RWPE1 (cell line): ENCODE results near the gene RNF10.
"Not testable (repeated sequence)": the region's sequence is repeated elsewhere in the genome, so short reads cannot be mapped to it uniquely, and the experiment has no call there.

ENCODE experiments used
- CTCF ChIA-PET: fragments of 350-600 bp; sonication (Branson Sonifier 250); formaldehyde crosslinking; extraction: SDS; loops from one replicate; lab custom pipeline; 2021; lab: Yijun Ruan, JAX
- POLR2A ChIA-PET: fragments of 400-600 bp; formaldehyde crosslinking; extraction: SDS; loops from one replicate; lab custom pipeline; 2020; ENCODE audit warnings: antibody characterized with exemption; ENCODE audit not compliant: low non-redundant PET; lab: Yijun Ruan, JAX
- DNase-seq: peaks from one replicate; pipeline ENCODE4 v3.0.0; 2012; ENCODE audit warnings: low spot score
- H3K27ac ChIP-seq: fragments of 450-650 bp; 2 replicates; pipeline ENCODE4 v1.5.1; 2017
- CTCF ChIP-seq: fragments of 450-650 bp; conservative IDR thresholded peaks from 2 replicates; pipeline ENCODE4 v1.5.1; 2017; ENCODE audit warnings: low read depth, mild to moderate bottlenecking

The RNF10 gene

DNA sequence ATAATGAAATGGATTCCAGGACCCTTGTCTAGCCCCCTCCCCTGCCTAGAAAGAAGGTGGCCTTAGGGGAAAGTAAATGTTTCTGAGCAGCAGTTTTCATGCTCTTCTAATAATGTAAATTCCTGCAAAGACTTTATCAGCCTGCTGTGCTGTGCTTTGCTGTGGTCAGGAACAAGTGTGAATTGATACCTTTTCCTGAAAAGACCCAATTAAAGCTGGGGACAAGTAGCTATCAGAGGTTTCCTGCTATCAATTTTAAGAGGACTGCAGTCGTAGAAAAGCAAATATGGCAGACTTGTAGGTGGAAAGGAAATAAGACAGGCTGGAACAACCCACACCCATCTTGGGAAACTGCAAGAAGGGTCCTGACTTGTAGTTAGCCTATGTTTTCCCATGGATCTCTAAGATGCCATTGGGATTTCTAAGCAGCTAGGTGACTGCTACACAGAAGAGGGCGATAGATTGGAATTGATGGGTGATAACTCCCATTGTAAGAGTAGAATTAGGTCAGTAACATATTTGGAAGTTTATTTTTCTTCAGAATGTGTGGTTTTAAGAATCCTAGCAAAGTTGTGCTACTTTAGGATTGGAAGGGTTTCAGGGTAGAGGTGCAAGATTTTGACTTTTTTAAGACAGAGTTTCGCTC, 35.2 kb upstream of the RNF10 start:
- H3K27ac ChIP-seq: peak overlapping the region; percentile 69
- CTCF ChIA-PET: interaction anchor here (0.5 to 0.6 kb wide), 2 partner anchors 42 to 51 kb away, joined by 3 read pairs; no protein-coding TSS in a partner anchor
- POLR2A ChIA-PET: interaction anchor here (0.6 kb wide), 1 partner anchor 9 kb away, joined by 4 read pairs; no protein-coding TSS in a partner anchor
- TF ChIP-seq CTCF: no peak
- no peak for DNase-seq

DNA sequence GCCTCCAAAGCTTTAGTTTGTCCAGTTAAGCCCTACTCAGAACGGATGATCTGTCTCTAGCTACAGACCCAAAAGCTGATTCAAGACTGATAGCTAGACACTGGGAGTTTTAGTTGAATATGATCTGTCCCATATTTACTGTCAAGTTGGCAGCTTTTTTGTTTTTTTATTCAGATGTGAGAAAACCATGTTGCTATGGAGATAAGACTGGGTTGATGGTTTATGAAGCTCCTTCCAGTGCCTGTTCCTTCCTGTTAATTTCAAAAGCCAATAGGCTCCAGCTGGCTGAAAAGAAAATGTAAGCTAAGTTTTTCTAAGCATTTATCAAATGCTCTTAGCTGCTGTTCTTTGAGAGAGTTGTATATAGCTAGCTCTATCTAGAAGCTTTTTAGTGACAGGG, 33.6 kb upstream of the RNF10 start:
- POLR2A ChIA-PET: interaction anchor here (0.7 kb wide), 1 partner anchor 11 kb away, joined by 5 read pairs; no protein-coding TSS in a partner anchor
- no peak for TF ChIP-seq CTCF
- DNase-seq: no peak
- peak overlapping the region; percentile 69 for H3K27ac ChIP-seq
- CTCF ChIA-PET: interaction anchor here (0.6 kb wide), 1 partner anchor 664 kb away, joined by 3 read pairs; no protein-coding TSS in a partner anchor

DNA sequence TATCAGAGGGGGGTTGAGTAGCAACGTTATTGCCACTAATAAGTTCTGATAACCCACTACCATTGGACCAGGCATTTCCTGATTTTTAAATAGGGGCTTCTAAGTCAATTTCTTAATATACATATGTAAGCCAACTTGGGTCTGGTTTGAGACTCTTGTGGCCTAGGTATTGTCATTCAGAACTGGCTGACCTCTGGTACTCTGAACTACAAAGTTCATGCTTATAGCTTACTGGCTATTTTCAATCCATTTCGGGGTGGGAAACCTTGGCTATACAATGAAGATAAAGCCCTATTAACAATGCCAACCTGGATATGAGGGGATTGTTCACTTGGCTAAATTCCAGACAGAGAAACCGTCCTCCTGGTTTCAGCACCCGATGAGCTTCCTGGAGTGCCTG, 29.6 kb upstream of the RNF10 start:
- H3K27ac ChIP-seq: no peak overlapping the region
- no peak for DNase-seq
- CTCF ChIA-PET: no interaction called here
- TF ChIP-seq CTCF: no peak
- POLR2A ChIA-PET: no interaction called here

GRCh38 chr12:120508537-120508936, 25.6 kb upstream of the RNF10 start:
- H3K27ac ChIP-seq: no peak overlapping the region
- no peak for DNase-seq
- POLR2A ChIA-PET: interaction anchor here (0.6 kb wide), 1 partner anchor 9 kb away, joined by 4 read pairs; no protein-coding TSS in a partner anchor
- no peak for TF ChIP-seq CTCF
- CTCF ChIA-PET: interaction anchor here (1.5 kb wide), 1 partner anchor 39 kb away, joined by 3 read pairs; the partner anchor contains the start of gene SRSF9

DNA sequence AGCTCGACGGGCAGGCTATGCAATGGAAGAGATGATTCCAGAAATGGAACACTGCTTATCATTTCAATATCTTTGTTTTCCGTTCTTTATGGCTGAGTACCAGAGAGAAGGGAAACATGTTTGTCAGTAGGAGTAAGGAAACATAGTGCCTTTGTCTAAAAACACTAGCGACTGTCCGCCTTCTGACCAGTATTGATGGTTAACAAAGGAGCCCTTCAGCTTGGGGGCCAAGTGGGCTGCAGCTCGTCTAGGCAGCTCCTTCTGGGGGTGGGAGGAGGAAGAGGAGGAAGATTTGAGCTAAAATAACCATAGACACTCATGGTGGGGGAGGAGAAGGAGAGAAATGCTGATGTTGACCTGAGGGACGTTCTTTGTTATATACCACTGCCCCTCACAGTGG, 20.2 kb upstream of the RNF10 start:
- TF ChIP-seq CTCF: no peak
- no peak for DNase-seq
- no peak overlapping the region for H3K27ac ChIP-seq
- ChIA-PET CTCF (no interaction called here), POLR2A (no interaction called here)

DNA sequence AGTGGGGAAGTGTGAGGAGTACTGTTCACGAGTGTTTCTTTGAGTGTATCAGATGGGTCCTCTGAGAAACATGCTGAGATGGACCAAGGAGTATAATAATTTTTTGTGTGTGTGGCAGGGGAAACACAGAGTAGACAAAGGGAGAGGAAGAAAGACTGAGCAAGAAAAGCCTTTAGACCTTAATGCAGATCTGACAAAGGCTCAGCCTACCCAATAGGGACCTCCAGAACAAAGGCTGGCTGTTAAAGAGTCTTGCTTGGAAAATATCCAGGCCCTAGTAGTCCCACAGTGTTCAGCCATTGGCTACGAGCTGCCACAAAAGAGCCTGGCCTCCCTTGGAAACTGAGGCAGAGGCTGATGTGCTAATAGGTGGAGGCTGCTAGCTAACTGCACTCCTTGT, 18.7 kb upstream of the RNF10 start:
- no peak overlapping the region for H3K27ac ChIP-seq
- no peak for DNase-seq
- no peak for TF ChIP-seq CTCF
- POLR2A ChIA-PET: no interaction called here
- CTCF ChIA-PET: interaction anchor here (0.6 kb wide), 1 partner anchor 185 kb away, joined by 3 read pairs; no protein-coding TSS in a partner anchor

DNA sequence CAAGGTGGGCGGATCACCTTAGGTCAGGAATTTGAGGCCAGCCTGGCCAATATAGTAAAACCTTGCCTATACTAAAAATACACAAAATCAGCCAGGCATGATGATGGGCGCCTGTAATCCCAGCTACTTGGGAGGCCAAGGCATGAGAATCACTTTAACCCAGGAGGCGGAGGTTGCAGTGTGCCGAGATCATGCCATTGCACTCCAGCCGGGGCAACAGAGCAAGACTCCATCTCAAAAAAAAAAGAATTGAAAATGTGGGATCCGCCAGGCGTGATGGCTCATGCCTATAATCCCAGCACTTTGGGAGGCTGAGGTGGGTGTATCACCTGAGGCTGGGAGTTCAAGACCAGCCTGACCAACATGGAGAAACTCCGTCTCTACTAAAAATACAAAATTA, 14.8 kb upstream of the RNF10 start:
- CTCF ChIA-PET: interaction anchor here (0.6 kb wide), 1 partner anchor 173 kb away, joined by 6 read pairs; no protein-coding TSS in a partner anchor
- POLR2A ChIA-PET, H3K27ac ChIP-seq, DNase-seq: not testable (repeated sequence)
